GM18499 (cell line): ENCODE measurements around the gene COQ5.

Source experiments
- ATAC-seq: cut with Tn5 transposase; IDR thresholded peaks from one replicate; pipeline ENCODE4 v1.9.1; 2021; ENCODE audit warnings: moderate number of reproducible peaks; ENCODE audit not compliant: insufficient read depth, unreplicated experiment

COQ5 gene

GRCh38 chr12:120460157-120460556 is 68.8 kb downstream of the COQ5 start:
- no peak for ATAC-seq

- ATAC-seq: no peak
Measured at GRCh38 chr12:120457133-120457532, 71.8 kb downstream of the COQ5 start.

- no peak for ATAC-seq
Measured at GRCh38 chr12:120455302-120455701, 73.7 kb downstream of the COQ5 start.

GRCh38 chr12:120453977-120454376 is 75.0 kb downstream of the COQ5 start:
- ATAC-seq: no peak
